A204.1 (cell line): ENCODE results near the gene TBL3.

Source experiments
- FAIRE-seq: peaks from 2 replicates; lab custom pipeline; 2012; peaks lifted over from hg19 to GRCh38; lab: Jason Lieb, UNC

The TBL3 gene

GRCh38 chr16:1982991-1983543 is 11.2 kb downstream of the TBL3 start:
- FAIRE-seq, result no peak

GRCh38 chr16:1983544-1984346 is 11.9 kb downstream of the TBL3 start, which contains the start of gene GFER:
Gene GFER (plus strand): TSS chr16:1984193. CDS start chr16:1984219, 26 bp downstream.
- FAIRE-seq, result no peak

GRCh38 chr16:1984347-1985225 is 12.7 kb downstream of the TBL3 start:
- no peak for FAIRE-seq

- no peak for FAIRE-seq
Measured at GRCh38 chr16:1985466-1986150, 13.8 kb downstream of the TBL3 start.

- no peak for FAIRE-seq
Measured at GRCh38 chr16:1987198-1987597, 15.3 kb downstream of the TBL3 start.

DNA sequence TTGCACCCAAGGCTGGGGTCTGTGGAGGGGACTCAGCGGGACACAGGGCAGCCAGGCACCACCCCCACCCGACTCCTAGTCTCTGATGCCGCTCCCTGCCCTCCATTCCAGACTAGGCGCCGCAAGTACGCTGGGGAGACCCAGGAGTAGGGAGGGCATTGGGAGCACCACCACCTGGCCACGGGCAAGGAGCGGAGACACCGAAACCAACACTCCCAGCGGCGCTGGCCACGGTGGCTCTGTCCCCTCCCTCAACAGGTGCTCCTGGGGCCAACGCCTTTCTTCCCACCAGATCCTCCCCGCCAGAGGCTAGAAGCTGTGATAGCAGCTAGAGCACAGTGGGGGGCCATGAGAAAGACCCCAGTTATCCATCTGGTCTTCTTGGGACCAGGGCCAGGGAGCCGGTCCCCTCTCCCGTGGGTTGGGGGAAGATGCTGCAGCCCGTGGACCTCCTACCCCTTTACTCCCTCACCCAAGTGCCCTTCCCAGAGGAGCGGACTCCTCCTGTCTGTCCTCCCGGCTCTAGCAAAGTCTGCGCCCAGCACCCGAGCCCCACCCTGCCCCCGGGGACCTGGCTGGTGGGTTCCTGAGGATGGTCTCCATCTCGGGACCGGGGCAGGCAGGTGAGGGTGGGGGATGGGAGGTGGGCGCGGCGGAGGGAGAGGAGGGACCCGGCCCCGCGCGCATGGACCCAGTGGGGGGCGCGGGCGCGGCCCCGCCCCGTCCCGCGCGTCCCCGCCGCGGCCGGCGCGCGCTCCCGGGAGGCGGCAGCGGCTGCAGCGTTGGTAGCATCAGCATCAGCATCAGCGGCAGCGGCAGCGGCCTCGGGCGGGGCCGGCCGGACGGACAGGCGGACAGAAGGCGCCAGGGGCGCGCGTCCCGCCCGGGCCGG is 17.6 kb downstream of the TBL3 start, which contains the start of gene SYNGR3:
SYNGR3 (plus strand) TSS at position 762 of the 892 bp plus-strand sequence. CDS start 133 bp downstream, outside the sequence.
- FAIRE-seq, result no peak

GRCh38 chr16:1990101-1990350 is 18.2 kb downstream of the TBL3 start:
- FAIRE-seq, result no peak

DNA sequence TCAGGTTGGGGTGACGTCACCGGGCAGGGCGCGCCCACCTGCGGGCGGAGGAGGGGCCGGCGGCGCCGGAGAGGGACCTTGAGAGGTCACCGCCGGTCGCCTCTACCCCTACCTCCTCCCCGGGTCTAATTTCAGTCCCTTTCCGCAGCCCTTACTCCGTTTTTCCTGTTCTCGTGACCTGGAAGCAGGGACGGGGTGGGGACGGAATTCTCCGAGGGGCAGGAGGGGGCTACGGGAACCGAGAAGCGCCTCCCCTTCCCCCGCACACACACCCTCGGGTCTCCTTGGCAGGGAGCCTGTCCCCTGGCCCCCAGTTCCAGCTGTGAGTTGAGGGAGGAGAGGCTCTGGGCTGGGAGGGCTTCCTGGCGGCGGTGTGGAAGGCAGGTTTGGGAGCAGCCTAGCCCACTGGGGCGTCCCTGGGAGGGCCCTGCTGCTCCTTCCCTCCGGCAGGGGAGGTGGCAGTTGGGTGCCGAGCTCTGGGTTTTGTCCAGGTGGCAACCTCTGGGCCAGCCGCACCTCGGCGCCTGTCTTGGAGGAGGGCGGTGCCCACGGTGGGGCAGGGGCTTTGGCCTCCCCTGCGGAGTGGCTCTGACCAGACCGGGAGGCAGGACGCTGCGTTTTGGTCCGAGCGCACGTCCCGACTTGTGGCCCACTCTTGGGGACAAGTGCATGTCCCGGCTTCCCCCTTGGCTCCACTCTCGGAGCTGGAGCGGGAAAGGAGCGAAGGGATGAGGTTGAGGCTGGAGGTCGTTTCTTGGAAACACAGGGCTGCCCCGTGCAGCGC is 18.7 kb downstream of the TBL3 start:
- no peak for FAIRE-seq

- FAIRE-seq, result no peak
Measured at GRCh38 chr16:1991135-1991551, 19.3 kb downstream of the TBL3 start.

GRCh38 chr16:1991588-1991947 is 19.7 kb downstream of the TBL3 start:
- FAIRE-seq, result no peak

- FAIRE-seq, result no peak
Measured at GRCh38 chr16:1991948-1992703, 20.3 kb downstream of the TBL3 start.

DNA sequence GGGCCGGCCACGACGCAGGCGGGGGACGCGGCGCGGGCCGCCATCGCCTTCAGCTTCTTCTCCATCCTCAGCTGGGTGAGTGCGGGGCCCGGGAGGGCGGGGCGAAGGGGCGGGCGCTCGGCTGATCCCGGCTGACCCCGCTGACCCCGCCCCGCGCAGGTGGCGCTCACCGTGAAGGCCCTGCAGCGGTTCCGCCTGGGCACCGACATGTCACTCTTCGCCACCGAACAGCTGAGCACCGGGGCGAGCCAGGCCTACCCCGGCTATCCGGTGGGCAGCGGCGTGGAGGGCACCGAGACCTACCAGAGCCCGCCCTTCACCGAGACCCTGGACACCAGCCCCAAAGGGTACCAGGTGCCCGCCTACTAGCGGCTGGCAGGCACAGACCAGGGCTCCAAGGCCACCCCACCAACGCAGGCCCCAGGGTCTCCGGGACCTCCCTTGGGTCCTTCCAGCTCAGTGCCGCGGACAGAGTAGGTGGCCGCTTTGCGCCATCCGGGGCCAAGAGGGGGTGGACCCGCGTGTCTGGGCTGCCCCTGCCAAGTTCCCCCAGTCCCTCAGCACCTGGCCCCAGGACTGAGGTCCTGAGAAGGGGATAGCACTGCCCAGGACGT is 21.0 kb downstream of the TBL3 start:
- FAIRE-seq, result no peak

DNA sequence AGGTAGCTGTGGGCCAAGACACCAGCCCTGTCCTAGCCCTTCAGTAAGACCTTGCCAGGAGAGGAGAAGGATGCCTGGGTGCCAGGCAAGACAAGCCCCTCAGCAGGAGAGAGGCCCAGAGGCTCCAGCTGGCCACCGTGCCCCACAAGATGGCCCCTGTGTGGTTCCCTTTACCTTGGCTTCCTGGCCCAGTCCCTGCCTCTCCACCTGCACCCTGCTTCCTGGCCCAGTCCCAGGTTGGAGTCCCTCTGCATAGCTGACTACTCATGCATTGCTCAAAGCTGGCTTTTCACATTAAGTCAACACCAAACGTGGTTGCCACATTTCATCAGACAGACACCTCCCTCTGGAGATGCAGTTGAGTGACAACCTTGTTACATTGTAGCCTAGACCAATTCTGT is 21.9 kb downstream of the TBL3 start:
- FAIRE-seq, result no peak

GRCh38 chr16:1997494-1998359 is 25.9 kb downstream of the TBL3 start:
- FAIRE-seq, result no peak

DNA sequence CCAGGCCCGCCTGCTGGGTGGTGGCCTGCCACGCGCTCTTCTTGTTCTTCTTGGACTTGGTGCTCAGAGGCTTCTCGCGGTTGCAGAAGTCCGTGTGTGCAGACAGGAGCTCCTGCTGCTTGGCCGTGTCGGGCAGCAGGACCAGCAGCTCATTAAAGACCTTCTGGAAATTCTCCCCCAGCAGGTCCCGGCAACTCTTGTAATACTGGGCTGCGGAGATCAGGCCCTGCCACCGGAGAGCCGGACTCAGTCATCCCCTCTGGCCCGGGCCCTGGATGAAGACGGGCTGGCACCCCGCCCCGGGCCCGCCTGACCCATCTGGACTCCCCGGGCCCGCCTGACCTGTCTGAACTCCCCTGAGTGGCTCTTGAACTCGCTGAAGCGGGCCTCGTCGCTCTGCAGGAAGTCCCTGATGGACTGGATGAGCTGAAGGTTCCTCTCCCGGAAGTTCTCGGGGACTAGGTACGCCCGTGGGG is 26.5 kb downstream of the TBL3 start:
- no peak for FAIRE-seq

DNA sequence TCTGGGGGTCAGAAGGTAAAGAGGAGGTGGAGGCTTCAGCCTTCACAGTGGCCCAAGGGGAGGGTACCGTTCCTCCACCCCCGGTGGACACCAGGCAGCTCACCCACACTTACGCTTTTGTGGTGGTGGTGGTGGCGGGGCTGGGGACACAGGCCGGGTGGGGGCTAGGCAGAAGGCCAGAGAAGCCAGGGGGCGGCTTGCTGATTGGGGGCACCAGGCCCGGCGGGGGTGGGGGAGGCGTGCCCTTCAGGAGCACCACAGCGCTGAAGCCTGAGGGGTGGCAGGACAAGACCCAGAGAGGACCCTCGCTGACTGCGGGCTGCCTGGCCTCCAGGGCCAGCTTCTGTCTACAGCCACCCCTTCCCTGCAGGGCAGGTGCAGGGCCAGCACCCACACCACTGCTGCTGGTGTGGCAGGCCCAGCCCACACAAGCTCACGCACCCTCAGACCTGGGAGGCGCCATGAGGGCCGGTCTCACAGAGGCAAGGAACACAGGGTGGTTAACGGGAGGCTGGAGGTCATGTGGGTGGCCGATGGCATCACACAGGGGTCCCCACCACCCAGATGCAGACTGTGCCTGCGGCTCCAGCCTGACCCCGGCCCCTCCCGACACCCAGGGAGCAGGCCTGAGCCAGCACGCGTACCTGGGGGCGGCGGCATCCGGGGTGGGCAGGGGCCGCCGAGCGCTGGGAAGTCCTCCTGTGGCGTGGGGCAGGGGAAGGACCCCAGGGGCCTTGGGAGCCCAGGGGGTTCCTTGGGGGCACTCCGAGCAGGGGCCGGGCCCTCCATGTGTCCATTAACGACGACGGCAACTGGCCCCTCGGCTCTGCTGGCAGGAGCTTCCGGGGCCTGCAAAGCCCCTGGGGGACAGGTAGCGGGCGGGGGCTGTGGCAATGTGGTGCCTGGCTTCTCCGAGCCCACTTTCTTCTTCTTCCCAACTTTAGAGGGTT is 27.3 kb downstream of the TBL3 start:
- no peak for FAIRE-seq

DNA sequence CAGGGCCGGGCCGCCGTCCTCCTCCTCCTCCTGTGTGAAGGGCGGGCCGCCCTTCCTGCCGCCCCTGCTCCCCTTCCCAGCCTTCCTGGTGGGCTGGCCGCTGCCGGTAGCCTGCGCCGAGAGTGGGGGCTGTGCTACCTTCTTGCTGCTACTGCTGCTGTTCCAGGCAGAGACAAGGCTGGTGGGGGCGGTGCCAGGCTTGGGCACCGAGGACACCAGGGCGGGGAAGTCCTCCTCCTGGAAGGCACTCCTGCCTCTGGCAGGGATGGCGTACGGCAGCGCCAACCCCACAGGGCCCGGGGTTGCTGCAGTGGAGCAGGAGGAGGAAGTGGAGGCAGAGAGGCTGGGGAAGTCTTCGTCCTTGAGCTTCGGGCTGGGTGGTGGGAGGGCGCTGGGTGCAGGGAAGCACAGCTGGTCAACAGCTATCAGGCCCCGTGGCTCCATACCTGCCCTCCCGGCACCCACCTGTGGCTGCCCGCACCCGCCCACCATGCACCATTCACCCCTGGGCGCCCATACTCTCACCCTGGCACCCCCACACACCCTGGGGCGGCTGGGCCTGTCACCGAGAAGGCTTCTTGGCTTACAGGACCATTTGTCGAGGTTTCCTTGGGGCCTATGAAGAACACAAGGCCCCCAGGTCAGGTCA is 28.1 kb downstream of the TBL3 start:
- no peak for FAIRE-seq
